ENCODE results near the gene FLNB. TPM values are rescaled to one million over a fixed set of nuclear protein-coding genes. Genes with fewer than 3 reads are reported as not detected.

Gene FLNB
- total and polyA plus RNA-seq, 2 of the 13 experiments (the other 11 are each of a cell fraction or from before 2014, with no cell fraction given), result 106 to 130 TPM

DNA sequence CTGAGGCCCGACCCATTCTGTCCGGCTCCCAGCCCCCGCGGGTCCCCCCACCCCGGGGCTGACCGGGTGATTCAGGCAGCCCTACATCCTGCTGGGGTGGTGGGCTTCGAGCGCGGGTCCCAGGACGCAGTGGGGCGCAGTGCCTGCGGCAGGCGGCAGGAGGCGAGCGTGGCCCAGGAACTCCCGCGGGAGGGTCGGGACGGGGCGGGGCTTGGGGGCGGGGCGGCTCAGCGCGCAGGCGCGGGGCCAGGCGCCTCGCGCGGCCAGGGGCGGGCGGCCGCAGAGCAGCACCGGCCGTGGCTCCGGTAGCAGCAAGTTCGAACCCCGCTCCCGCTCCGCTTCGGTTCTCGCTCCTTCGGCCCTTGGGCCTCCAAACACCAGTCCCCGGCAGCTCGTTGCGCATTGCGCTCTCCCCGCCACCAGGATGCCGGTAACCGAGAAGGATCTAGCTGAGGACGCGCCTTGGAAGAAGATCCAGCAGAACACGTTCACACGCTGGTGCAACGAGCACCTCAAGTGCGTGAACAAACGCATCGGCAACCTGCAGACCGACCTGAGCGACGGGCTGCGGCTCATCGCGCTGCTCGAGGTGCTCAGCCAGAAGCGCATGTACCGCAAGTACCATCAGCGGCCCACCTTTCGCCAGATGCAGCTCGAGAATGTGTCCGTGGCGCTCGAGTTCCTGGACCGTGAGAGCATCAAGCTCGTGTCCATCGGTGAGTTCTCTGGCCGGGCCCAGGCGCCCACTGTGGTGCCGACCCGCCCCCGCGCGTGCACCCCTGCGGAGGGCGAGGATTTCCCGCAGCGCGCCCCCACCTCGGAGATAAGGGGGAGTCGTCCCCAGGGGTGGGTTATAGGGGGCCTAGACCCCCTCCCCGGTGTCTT lies at the start of gene FLNB (continued):
- TF ChIP-seq, protein P1, sequence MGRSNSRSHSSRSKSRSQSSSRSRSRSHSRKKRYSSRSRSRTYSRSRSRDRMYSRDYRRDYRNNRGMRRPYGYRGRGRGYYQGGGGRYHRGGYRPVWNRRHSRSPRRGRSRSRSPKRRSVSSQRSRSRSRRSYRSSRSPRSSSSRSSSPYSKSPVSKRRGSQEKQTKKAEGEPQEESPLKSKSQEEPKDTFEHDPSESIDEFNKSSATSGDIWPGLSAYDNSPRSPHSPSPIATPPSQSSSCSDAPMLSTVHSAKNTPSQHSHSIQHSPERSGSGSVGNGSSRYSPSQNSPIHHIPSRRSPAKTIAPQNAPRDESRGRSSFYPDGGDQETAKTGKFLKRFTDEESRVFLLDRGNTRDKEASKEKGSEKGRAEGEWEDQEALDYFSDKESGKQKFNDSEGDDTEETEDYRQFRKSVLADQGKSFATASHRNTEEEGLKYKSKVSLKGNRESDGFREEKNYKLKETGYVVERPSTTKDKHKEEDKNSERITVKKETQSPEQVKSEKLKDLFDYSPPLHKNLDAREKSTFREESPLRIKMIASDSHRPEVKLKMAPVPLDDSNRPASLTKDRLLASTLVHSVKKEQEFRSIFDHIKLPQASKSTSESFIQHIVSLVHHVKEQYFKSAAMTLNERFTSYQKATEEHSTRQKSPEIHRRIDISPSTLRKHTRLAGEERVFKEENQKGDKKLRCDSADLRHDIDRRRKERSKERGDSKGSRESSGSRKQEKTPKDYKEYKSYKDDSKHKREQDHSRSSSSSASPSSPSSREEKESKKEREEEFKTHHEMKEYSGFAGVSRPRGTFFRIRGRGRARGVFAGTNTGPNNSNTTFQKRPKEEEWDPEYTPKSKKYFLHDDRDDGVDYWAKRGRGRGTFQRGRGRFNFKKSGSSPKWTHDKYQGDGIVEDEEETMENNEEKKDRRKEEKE (IDR thresholded peaks at IDR 0.05), result no peak
- TF ChIP-seq MED8 (CRISPR knock-in tag; IDR thresholded peaks at IDR 0.05; ENCODE audit: insufficient replicate concordance), result no peak
- 0 out of 2 replicates have a peak, but pooled peaks have one; percentile 47 for TF ChIP-seq ZNF121 (CRISPR knock-in tag; IDR thresholded peaks at IDR 0.05)
- TF ChIP-seq HNF1B (CRISPR knock-in tag; IDR thresholded peaks at IDR 0.05), result peak; percentile 69; the same call in 1 of the 2 replicates
- no peak for TF ChIP-seq PRMT3 (CRISPR knock-in tag; IDR thresholded peaks at IDR 0.05; ENCODE audit: borderline replicate concordance, low read depth)
- no peak for TF ChIP-seq ZNF652 (CRISPR knock-in tag; IDR thresholded peaks at IDR 0.05; ENCODE audit: borderline replicate concordance, low read depth)
- TF ChIP-seq, protein P2, sequence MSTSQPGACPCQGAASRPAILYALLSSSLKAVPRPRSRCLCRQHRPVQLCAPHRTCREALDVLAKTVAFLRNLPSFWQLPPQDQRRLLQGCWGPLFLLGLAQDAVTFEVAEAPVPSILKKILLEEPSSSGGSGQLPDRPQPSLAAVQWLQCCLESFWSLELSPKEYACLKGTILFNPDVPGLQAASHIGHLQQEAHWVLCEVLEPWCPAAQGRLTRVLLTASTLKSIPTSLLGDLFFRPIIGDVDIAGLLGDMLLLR (CRISPR knock-in tag; IDR thresholded peaks at IDR 0.05), result no peak
- peak; percentile 78 for TF ChIP-seq ZFP90 (CRISPR knock-in tag; IDR thresholded peaks at IDR 0.05; ENCODE audit: borderline replicate concordance)
- peak; percentile 72 for TF ChIP-seq ZNF788 (CRISPR knock-in tag; IDR thresholded peaks at IDR 0.05; ENCODE audit: borderline replicate concordance)
- 0 out of 2 replicates have a peak, but pooled peaks have one; percentile 69 for TF ChIP-seq ZNF230 (CRISPR knock-in tag; IDR thresholded peaks at IDR 0.05)
- no peak for TF ChIP-seq NFE2 (CRISPR knock-in tag; IDR thresholded peaks at IDR 0.05)
- TF ChIP-seq ZFY (CRISPR knock-in tag; IDR thresholded peaks at IDR 0.05), result peak; percentile 84
- TF ChIP-seq, protein P3, sequence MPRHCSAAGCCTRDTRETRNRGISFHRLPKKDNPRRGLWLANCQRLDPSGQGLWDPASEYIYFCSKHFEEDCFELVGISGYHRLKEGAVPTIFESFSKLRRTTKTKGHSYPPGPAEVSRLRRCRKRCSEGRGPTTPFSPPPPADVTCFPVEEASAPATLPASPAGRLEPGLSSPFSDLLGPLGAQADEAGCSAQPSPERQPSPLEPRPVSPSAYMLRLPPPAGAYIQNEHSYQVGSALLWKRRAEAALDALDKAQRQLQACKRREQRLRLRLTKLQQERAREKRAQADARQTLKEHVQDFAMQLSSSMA (CRISPR knock-in tag; IDR thresholded peaks at IDR 0.05), result 0 out of 2 replicates have a peak, but pooled peaks have one; percentile 50
- 0 out of 2 replicates have a peak, but pooled peaks have one; percentile 56 for TF ChIP-seq ZNF761 (CRISPR knock-in tag; conservative IDR thresholded peaks at IDR 0.05)
- TF ChIP-seq, protein P4, sequence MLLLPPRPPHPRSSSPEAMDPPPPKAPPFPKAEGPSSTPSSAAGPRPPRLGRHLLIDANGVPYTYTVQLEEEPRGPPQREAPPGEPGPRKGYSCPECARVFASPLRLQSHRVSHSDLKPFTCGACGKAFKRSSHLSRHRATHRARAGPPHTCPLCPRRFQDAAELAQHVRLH (CRISPR knock-in tag; IDR thresholded peaks at IDR 0.05; ENCODE audit: borderline replicate concordance, low read depth), result no peak; the same call in 1 of the 2 replicates
- peak; percentile 59; the same call in 1 of the 2 replicates for TF ChIP-seq GZF1 (CRISPR knock-in tag; IDR thresholded peaks at IDR 0.05)
- peak; percentile 47; the same call in 1 of the 2 replicates for TF ChIP-seq ZNF331 (CRISPR knock-in tag; IDR thresholded peaks at IDR 0.05)
- TF ChIP-seq SPEN (CRISPR knock-in tag; IDR thresholded peaks at IDR 0.05; ENCODE audit: low read depth), result peak; percentile 81
- 0 out of 2 replicates have a peak, but pooled peaks have one; percentile 47 for TF ChIP-seq CSRNP2 (CRISPR knock-in tag; conservative IDR thresholded peaks at IDR 0.05; ENCODE audit: low read depth)
- no peak for TF ChIP-seq ZNF672 (CRISPR knock-in tag; IDR thresholded peaks at IDR 0.05)
